ENCODE measurements around the gene PPRC1. TPM values are rescaled to one million over a fixed set of nuclear protein-coding genes. Genes with fewer than 3 reads are reported as not detected.

Gene PPRC1
- total RNA-seq, 1 experiment from 2014 or later: 15.8 TPM

GRCh38 chr10:102114861-102115618 lies 17.8 kb upstream of the PPRC1 start:
- in situ Hi-C loops (cut with HindIII; ENCODE audit: low pct_unique_long_range_greater_than_20kb, low sequenced_read_pairs): no loop called here
- peak; percentile 84 for DNase-seq (ENCODE audit: low read depth)

GRCh38 chr10:102115775-102116174 lies 17.1 kb upstream of the PPRC1 start:
- in situ Hi-C loops (cut with HindIII; ENCODE audit: low pct_unique_long_range_greater_than_20kb, low sequenced_read_pairs): no loop called here
- DNase-seq (ENCODE audit: low read depth): no peak

GRCh38 chr10:102116656-102117055 lies 16.2 kb upstream of the PPRC1 start:
- DNase-seq (ENCODE audit: low read depth): no peak
- in situ Hi-C loops (cut with HindIII; ENCODE audit: low pct_unique_long_range_greater_than_20kb, low sequenced_read_pairs): no loop called here

- peak; percentile 90 for DNase-seq (ENCODE audit: low read depth)
- in situ Hi-C loops (cut with HindIII; ENCODE audit: low pct_unique_long_range_greater_than_20kb, low sequenced_read_pairs): no loop called here
Observed at GRCh38 chr10:102117391-102118159, 15.3 kb upstream of the PPRC1 start.

GRCh38 chr10:102118867-102119266 lies 14.0 kb upstream of the PPRC1 start:
- peak; percentile 31 for DNase-seq (ENCODE audit: low read depth)
- in situ Hi-C loops (cut with HindIII; ENCODE audit: low pct_unique_long_range_greater_than_20kb, low sequenced_read_pairs): no loop called here

GRCh38 chr10:102119417-102120141 lies 13.3 kb upstream of the PPRC1 start:
- DNase-seq (ENCODE audit: low read depth): peak; percentile 76
- in situ Hi-C loops (cut with HindIII; ENCODE audit: low pct_unique_long_range_greater_than_20kb, low sequenced_read_pairs): no loop called here

- peak; percentile 92 for DNase-seq (ENCODE audit: low read depth)
Observed at GRCh38 chr10:102120142-102120990, 12.5 kb upstream of the PPRC1 start, which contains the start of gene LDB1. LDB1 (minus strand) TSS chr10:102120368; CDS start chr10:102120110, 258 bp downstream.

GRCh38 chr10:102120991-102121738 lies 11.7 kb upstream of the PPRC1 start:
- peak; percentile 37 for DNase-seq (ENCODE audit: low read depth)

More at GRCh38 chr10:102120142-102120990, 12.5 kb upstream of the PPRC1 start, which contains the start of gene LDB1:
- in situ Hi-C loops (cut with HindIII; ENCODE audit: low pct_unique_long_range_greater_than_20kb, low sequenced_read_pairs): no loop called here

GRCh38 chr10:102121739-102122372 lies 11.0 kb upstream of the PPRC1 start:
- in situ Hi-C loops (cut with HindIII; ENCODE audit: low pct_unique_long_range_greater_than_20kb, low sequenced_read_pairs): no loop called here
- no peak for DNase-seq (ENCODE audit: low read depth)

More at GRCh38 chr10:102120991-102121738, 11.7 kb upstream of the PPRC1 start:
- in situ Hi-C loops (cut with HindIII; ENCODE audit: low pct_unique_long_range_greater_than_20kb, low sequenced_read_pairs): no loop called here

GRCh38 chr10:102122450-102122849 lies 10.4 kb upstream of the PPRC1 start:
- DNase-seq (ENCODE audit: low read depth): no peak
- in situ Hi-C loops (cut with HindIII; ENCODE audit: low pct_unique_long_range_greater_than_20kb, low sequenced_read_pairs): no loop called here

- DNase-seq (ENCODE audit: low read depth): no peak
- in situ Hi-C loops (cut with HindIII; ENCODE audit: low pct_unique_long_range_greater_than_20kb, low sequenced_read_pairs): no loop called here
Observed at GRCh38 chr10:102123223-102123622, 9.6 kb upstream of the PPRC1 start.

GRCh38 chr10:102131286-102132170 lies 1.3 kb upstream of the PPRC1 start:
- no peak for DNase-seq (ENCODE audit: low read depth)
- in situ Hi-C loops (cut with HindIII; ENCODE audit: low pct_unique_long_range_greater_than_20kb, low sequenced_read_pairs): no loop called here

- no peak for DNase-seq (ENCODE audit: low read depth)
- in situ Hi-C loops (cut with HindIII; ENCODE audit: low pct_unique_long_range_greater_than_20kb, low sequenced_read_pairs): no loop called here
Observed at GRCh38 chr10:102132193-102132562, 662 bp upstream of the PPRC1 start.

GRCh38 chr10:102133373-102134195 lies 744 bp downstream of the PPRC1 start:
- peak; percentile 76 for DNase-seq (ENCODE audit: low read depth)
- in situ Hi-C loops (cut with HindIII; ENCODE audit: low pct_unique_long_range_greater_than_20kb, low sequenced_read_pairs): no loop called here

GRCh38 chr10:102134416-102134815 lies 1.6 kb downstream of the PPRC1 start:
- DNase-seq (ENCODE audit: low read depth): no peak
- in situ Hi-C loops (cut with HindIII; ENCODE audit: low pct_unique_long_range_greater_than_20kb, low sequenced_read_pairs): no loop called here
